Measurements from ENCODE around the gene CACNA1A. TPM values are rescaled to one million over a fixed set of nuclear protein-coding genes. Genes with fewer than 3 reads are reported as not detected.
"Not testable (repeated sequence)": the region's sequence is repeated elsewhere in the genome, so short reads cannot be mapped to it uniquely, and the experiment has no call there.

The CACNA1A gene
- total RNA-seq, 1 donor from 2014 or later = 8.6 TPM

DNA sequence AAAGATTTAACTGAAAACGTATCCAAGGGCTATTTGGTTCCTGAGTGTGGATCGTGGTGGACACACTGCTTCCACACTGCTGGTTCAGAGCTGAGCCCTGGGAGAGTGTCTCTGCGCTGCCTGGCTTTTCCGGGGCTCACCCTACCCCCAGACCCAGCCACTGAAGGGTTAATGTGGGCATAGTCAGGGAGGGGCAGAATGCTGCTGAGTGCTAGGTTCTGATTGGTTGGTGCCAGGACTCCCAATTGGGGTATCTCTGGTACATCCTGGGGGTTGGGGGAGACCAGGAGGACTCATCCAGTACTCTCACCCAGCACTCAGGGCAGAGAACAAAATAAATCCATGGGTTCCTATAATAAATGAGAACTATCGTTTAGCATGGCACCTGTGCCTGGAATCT lies 142.3 kb downstream of the CACNA1A start:
- intact Hi-C loops (cut with DNase I) = no loop called here
- no peak overlapping the region for H3K27ac ChIP-seq
- no peaks in the 10 kb centered on the region for H3K9me3 ChIP-seq
- H3K4me3 ChIP-seq = no peak overlapping the region
- DNase-seq (ENCODE audit: extremely low spot score in 2 of 2) = no peak
- H3K36me3 ChIP-seq = no peaks in the 10 kb centered on the region
- H3K27me3 ChIP-seq = no peaks in the 10 kb centered on the region
- no peaks in the 10 kb centered on the region for H3K4me1 ChIP-seq
- no peak for TF ChIP-seq POLR2AphosphoS5 (IDR thresholded peaks at IDR 0.05; ENCODE audit: insufficient read depth in 1 of 2, low read depth in 1 of 2)
- no peak for TF ChIP-seq POLR2A (IDR thresholded peaks at IDR 0.05)
- TF ChIP-seq, protein P1, sequence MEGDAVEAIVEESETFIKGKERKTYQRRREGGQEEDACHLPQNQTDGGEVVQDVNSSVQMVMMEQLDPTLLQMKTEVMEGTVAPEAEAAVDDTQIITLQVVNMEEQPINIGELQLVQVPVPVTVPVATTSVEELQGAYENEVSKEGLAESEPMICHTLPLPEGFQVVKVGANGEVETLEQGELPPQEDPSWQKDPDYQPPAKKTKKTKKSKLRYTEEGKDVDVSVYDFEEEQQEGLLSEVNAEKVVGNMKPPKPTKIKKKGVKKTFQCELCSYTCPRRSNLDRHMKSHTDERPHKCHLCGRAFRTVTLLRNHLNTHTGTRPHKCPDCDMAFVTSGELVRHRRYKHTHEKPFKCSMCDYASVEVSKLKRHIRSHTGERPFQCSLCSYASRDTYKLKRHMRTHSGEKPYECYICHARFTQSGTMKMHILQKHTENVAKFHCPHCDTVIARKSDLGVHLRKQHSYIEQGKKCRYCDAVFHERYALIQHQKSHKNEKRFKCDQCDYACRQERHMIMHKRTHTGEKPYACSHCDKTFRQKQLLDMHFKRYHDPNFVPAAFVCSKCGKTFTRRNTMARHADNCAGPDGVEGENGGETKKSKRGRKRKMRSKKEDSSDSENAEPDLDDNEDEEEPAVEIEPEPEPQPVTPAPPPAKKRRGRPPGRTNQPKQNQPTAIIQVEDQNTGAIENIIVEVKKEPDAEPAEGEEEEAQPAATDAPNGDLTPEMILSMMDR (IDR thresholded peaks at IDR 0.05) = no peak

DNA sequence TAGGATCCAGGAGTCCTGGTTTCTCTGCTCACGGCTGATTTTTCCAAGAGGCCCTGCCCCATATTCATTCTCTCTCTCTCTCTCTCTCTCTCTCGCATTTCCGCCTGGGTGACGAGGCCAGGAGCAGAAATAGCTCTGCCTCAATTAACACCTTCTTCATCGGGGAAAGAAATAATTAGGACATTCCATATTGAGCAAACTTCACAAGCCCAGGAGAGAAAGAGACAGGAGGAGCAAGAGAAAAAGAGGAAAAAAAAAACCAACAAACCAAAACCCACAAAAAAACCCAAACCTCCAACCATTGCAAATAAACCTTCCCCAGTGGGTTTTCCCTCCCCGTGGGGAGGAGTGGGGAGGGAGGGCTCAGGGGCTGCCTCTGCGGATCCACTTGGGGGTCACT lies 143.0 kb downstream of the CACNA1A start:
- no peak for DNase-seq (ENCODE audit: extremely low spot score in 2 of 2)
- no peaks in the 10 kb centered on the region for H3K27me3 ChIP-seq
- H3K36me3 ChIP-seq = no peaks in the 10 kb centered on the region
- H3K4me3 ChIP-seq = no peak overlapping the region
- TF ChIP-seq POLR2AphosphoS5 (IDR thresholded peaks at IDR 0.05; ENCODE audit: insufficient read depth in 1 of 2, low read depth in 1 of 2) (no peak), POLR2A (IDR thresholded peaks at IDR 0.05) (no peak)
- TF ChIP-seq, protein P1 (IDR thresholded peaks at IDR 0.05) = no peak
- intact Hi-C loops (cut with DNase I) = no loop called here
- H3K27ac ChIP-seq = no peak overlapping the region
- no peaks in the 10 kb centered on the region for H3K9me3 ChIP-seq
- no peaks in the 10 kb centered on the region for H3K4me1 ChIP-seq

DNA sequence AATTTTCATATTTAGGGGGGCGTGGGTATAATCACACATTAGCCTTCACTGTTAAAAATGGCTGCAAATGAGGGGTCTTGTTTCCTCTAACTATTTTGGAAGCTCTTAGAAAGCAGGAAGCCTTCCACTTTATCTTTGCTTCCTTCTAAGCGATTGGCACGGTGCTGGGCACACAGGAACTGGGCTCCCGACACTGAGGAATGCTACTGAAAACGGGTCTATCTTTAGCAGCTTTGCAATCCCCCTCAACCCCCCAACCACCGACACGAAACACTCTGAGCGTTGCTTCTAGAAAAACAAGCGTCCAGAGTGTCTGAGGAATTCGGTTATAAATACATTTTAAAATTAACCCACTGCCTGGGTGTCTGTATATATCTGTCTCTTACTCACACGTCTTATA lies 143.6 kb downstream of the CACNA1A start:
- H3K4me1 ChIP-seq = no peaks in the 10 kb centered on the region
- H3K9me3 ChIP-seq = no peaks in the 10 kb centered on the region
- TF ChIP-seq, protein P1 (IDR thresholded peaks at IDR 0.05) = no peak
- TF ChIP-seq POLR2AphosphoS5 (IDR thresholded peaks at IDR 0.05; ENCODE audit: insufficient read depth in 1 of 2, low read depth in 1 of 2) (no peak), POLR2A (IDR thresholded peaks at IDR 0.05) (no peak)
- H3K36me3 ChIP-seq = no peaks in the 10 kb centered on the region
- no peaks in the 10 kb centered on the region for H3K27me3 ChIP-seq
- H3K4me3 ChIP-seq = no peak overlapping the region
- H3K27ac ChIP-seq = no peak overlapping the region
- intact Hi-C loops (cut with DNase I) = no loop called here
- DNase-seq (ENCODE audit: extremely low spot score in 2 of 2) = no peak

DNA sequence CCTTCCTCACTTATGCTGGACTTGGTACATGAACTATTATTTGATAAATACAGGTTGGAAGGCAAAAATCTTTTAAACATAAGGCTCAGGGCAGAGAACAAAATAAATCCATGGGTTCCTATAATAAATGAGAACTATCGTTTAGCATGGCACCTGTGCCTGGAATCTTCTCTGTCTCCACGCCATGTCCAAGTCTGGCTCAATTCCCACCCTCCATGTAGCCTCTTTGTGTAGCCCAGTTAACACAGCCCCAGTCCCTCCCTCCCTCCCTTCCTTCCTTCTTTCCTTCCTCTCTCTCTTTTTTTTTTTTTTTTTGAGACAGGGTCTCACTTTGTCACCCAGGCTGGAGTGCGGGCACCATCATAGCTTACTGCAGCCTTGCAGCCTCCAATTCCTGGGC lies 144.6 kb downstream of the CACNA1A start:
- DNase-seq (ENCODE audit: extremely low spot score in 2 of 2); H3K9me3 ChIP-seq; H3K27me3 ChIP-seq; intact Hi-C loops (cut with DNase I); H3K4me3 ChIP-seq; H3K27ac ChIP-seq; H3K4me1 ChIP-seq; H3K36me3 ChIP-seq: not testable (repeated sequence)

DNA sequence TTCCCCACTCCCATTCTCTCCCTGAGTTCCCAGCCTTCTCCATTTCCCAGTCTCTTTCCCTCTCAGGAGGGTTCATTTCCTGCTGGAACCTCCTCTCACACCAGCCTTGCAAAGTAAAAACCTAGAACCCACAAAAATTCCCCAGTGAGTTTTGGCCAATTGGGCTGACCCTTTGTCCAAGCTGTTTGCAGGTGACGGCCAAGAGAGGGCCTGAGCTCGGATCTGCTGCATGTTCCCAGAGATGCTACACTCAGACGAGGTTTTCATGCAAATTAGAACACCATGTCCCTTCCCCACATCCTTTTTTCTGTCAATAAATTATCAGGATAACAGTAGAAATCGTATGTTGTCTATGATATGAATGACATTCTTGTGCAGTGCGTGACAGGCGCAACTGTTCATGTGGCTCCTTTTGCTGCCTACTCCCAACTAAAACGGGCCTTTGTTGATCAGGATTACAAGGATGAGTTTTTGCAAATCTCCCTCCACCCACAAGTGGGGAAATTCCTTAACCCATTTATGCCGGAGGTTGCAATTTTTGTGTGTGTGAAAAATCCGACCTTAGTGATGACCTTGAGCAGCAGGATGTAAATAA lies 149.5 kb downstream of the CACNA1A start:
- no peaks in the 10 kb centered on the region for H3K9me3 ChIP-seq
- TF ChIP-seq POLR2AphosphoS5 (IDR thresholded peaks at IDR 0.05; ENCODE audit: insufficient read depth in 1 of 2, low read depth in 1 of 2) = no peak
- no peak for TF ChIP-seq POLR2A (IDR thresholded peaks at IDR 0.05)
- TF ChIP-seq, protein P1 (IDR thresholded peaks at IDR 0.05) = no peak
- no peak for DNase-seq (ENCODE audit: extremely low spot score in 2 of 2)
- no peak overlapping the region for H3K27ac ChIP-seq
- no peaks in the 10 kb centered on the region for H3K36me3 ChIP-seq
- intact Hi-C loops (cut with DNase I) = no loop called here
- H3K4me1 ChIP-seq = no peaks in the 10 kb centered on the region
- no peak overlapping the region for H3K4me3 ChIP-seq
- H3K27me3 ChIP-seq = no peaks in the 10 kb centered on the region
